Caco-2 (cell line): ENCODE measurements around the gene BRAF. TPM values are rescaled to one million over a fixed set of nuclear protein-coding genes. Genes with fewer than 3 reads are reported as not detected.
"Not testable (repeated sequence)": the region's sequence is repeated elsewhere in the genome, so short reads cannot be mapped to it uniquely, and the experiment has no call there.

Experiments used
- BruUV-seq: library from RNA; stranded (reverse); fragments of 400-500 nt; replicated peaks from 2 replicates; lab custom pipeline; 2021; lab: Mats Ljungman, UMichigan
- CTCF ChIA-PET: fragments of 300-600 bp; sonication (Branson Sonifier 250); formaldehyde crosslinking; loops from one replicate; lab custom pipeline; 2022; ENCODE audit warnings: antibody characterized with exemption; lab: Charles Lee
- POLR2A ChIA-PET: fragments of 300-600 bp; sonication (Branson Sonifier 250); formaldehyde crosslinking; loops from one replicate; lab custom pipeline; 2022; ENCODE audit warnings: antibody characterized with exemption; lab: Charles Lee
- DNase-seq, 2 experiments: peaks; one replicate each; pipeline versions ENCODE4 v3.0.0 to v3.0.0-alpha.2; 2020 to 2022
- H3K27me3 ChIP-seq: replicated peaks from 2 replicates; pipeline ENCODE4 v1.6.0; 2011; ENCODE audit warnings: low read length; ENCODE audit not compliant: control insufficient read depth, insufficient read depth
- H3K36me3 ChIP-seq: 2 replicates; pipeline ENCODE4 v1.5.1; 2011; ENCODE audit warnings: low read length; ENCODE audit not compliant: control insufficient read depth, insufficient read depth
- H3K4me1 ChIP-seq: fragments of 250-450 bp; sonication (Bioruptor Pico); 2 replicates; pipeline ENCODE4 v1.5.1; 2020; ENCODE audit warnings: mild to moderate bottlenecking
- H3K4me3 ChIP-seq: 2 replicates; pipeline ENCODE4 v1.5.1; 2011; ENCODE audit warnings: low read depth, mild to moderate bottlenecking, control low read depth, low read length
- H3K9me3 ChIP-seq: fragments of 250-450 bp; sonication (Bioruptor Pico); 2 replicates; pipeline ENCODE4 v1.5.1; 2020; ENCODE audit warnings: mild to moderate bottlenecking, moderate library complexity
- H3K27ac Mint-ChIP-seq: one replicate; pipeline ENCODE4 v1.8.0; 2022; ENCODE audit warnings: mixed read lengths; ENCODE audit not compliant: unreplicated experiment
- H3K27me3 Mint-ChIP-seq: one replicate; pipeline ENCODE4 v1.8.0; 2022; ENCODE audit warnings: mixed read lengths; ENCODE audit not compliant: insufficient read depth, unreplicated experiment
- H3K36me3 Mint-ChIP-seq: one replicate; pipeline ENCODE4 v1.8.0; 2022; ENCODE audit warnings: mild to moderate bottlenecking, mixed read lengths; ENCODE audit not compliant: insufficient read depth, unreplicated experiment
- H3K4me1 Mint-ChIP-seq: one replicate; pipeline ENCODE4 v1.8.0; 2022; ENCODE audit warnings: low read depth, mixed read lengths; ENCODE audit not compliant: unreplicated experiment
- H3K4me3 Mint-ChIP-seq: one replicate; pipeline ENCODE4 v1.8.0; 2022; ENCODE audit warnings: mild to moderate bottlenecking, moderate library complexity, mixed read lengths; ENCODE audit not compliant: unreplicated experiment
- H3K9me3 Mint-ChIP-seq: one replicate; pipeline ENCODE4 v1.8.0; 2022; ENCODE audit warnings: mixed read lengths; ENCODE audit not compliant: unreplicated experiment
- intact Hi-C: fragments of 100-400 bp; cut with micrococcal nuclease; formaldehyde crosslinking; loops from one replicate; pipeline ENCODE4 v1.10.0; 2022; ENCODE audit not compliant: unreplicated experiment
- total RNA-seq: library from RNA; stranded (reverse); gene quantifications from 2 replicates; pipeline ENCODE4 v1.2.3, GENCODE V29; 2022
- TF ChIP-seq, protein P1 (sequence below), 2 experiments: fragments of 200-600 bp in 1 of 2; IDR thresholded peaks; 1 replicate in 1 of 2; 2 replicates in 1 of 2; pipeline versions ENCODE4 v1.5.1 to v1.8.0; 2011 to 2022; ENCODE audit warnings: antibody characterized with exemption in 1 of 2, control low read depth in 1 of 2, inconsistent platforms in 1 of 2, low read depth in 1 of 2, low read length in 1 of 2, mild to moderate bottlenecking in 1 of 2, moderate library complexity in 1 of 2; ENCODE audit not compliant: insufficient read depth in 1 of 2, severe bottlenecking in 1 of 2, unreplicated experiment in 1 of 2

The BRAF gene
- total RNA-seq, 1 experiment from 2014 or later = 38.5 TPM

GRCh38 chr7:140967438-140967837 is 42.7 kb upstream of the BRAF start:
- Mint-ChIP-seq H3K4me3 (no peak overlapping the region), H3K27ac (peak overlapping the region; percentile 19), H3K27me3 (no peaks in the 10 kb centered on the region), H3K4me1 (peaks cover 26% of the 10 kb centered on the region), H3K9me3 (peaks cover 3% of the 10 kb centered on the region), H3K36me3 (no peaks in the 10 kb centered on the region)
- no peak for DNase-seq
- no peaks in the 10 kb centered on the region for H3K27me3 ChIP-seq
- POLR2A ChIA-PET = no interaction called here
- H3K9me3 ChIP-seq = no peaks in the 10 kb centered on the region
- H3K36me3 ChIP-seq = no peaks in the 10 kb centered on the region
- H3K4me1 ChIP-seq = peaks cover 27% of the 10 kb centered on the region
- CTCF ChIA-PET = no interaction called here
- no TSS peak for BruUV-seq
- no peak overlapping the region for H3K4me3 ChIP-seq
- TF ChIP-seq, protein P1, sequence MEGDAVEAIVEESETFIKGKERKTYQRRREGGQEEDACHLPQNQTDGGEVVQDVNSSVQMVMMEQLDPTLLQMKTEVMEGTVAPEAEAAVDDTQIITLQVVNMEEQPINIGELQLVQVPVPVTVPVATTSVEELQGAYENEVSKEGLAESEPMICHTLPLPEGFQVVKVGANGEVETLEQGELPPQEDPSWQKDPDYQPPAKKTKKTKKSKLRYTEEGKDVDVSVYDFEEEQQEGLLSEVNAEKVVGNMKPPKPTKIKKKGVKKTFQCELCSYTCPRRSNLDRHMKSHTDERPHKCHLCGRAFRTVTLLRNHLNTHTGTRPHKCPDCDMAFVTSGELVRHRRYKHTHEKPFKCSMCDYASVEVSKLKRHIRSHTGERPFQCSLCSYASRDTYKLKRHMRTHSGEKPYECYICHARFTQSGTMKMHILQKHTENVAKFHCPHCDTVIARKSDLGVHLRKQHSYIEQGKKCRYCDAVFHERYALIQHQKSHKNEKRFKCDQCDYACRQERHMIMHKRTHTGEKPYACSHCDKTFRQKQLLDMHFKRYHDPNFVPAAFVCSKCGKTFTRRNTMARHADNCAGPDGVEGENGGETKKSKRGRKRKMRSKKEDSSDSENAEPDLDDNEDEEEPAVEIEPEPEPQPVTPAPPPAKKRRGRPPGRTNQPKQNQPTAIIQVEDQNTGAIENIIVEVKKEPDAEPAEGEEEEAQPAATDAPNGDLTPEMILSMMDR (IDR thresholded peaks at IDR 0.05; ENCODE audit: insufficient read depth in 1 of 2, low read depth in 1 of 2, low read length in 1 of 2, severe bottlenecking in 1 of 2, unreplicated experiment in 1 of 2) = no peak
- intact Hi-C loops = no loop called here

- H3K4me1 Mint-ChIP-seq = peaks cover 19% of the 10 kb centered on the region
- no TSS peak for BruUV-seq
- Histone ChIP-seq H3K4me1 (peaks cover 24% of the 10 kb centered on the region), H3K36me3 (no peaks in the 10 kb centered on the region), H3K27me3 (no peaks in the 10 kb centered on the region), H3K9me3 (no peaks in the 10 kb centered on the region), H3K4me3 (no peak overlapping the region)
- H3K4me3 Mint-ChIP-seq = no peak overlapping the region
- POLR2A ChIA-PET = no interaction called here
- CTCF ChIA-PET = no interaction called here
- TF ChIP-seq, protein P1 (IDR thresholded peaks at IDR 0.05; ENCODE audit: insufficient read depth in 1 of 2, low read depth in 1 of 2, low read length in 1 of 2, severe bottlenecking in 1 of 2, unreplicated experiment in 1 of 2) = no peak
- no peak for DNase-seq
- intact Hi-C loops = no loop called here
- H3K36me3 Mint-ChIP-seq = no peaks in the 10 kb centered on the region
- H3K9me3 Mint-ChIP-seq = peaks cover 10% of the 10 kb centered on the region
- no peaks in the 10 kb centered on the region for H3K27me3 Mint-ChIP-seq
- no peak overlapping the region for H3K27ac Mint-ChIP-seq
These were observed 42.0 kb upstream of the BRAF start for GRCh38 chr7:140966561-140967233.

DNA sequence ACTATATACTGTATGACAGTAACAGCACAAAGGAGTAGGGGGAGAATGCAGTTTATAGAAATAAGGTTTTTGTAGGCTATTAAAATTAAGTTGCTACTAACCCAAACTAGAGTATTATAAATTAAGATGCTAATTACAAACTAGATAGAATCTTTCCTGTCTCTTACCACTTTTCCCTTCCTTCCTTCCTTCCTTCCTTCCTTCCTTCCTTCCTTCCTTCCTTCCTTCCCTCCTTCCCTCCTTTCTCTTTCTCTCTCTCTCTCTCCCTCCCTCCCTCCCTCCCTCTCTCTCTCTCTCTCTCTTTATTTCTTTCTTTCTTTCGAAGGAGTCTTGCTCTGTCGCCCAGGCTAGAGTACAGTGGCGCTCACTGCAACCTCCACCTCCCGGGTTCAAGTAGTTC is 36.4 kb upstream of the BRAF start:
- Mint-ChIP-seq H3K9me3 (peaks cover 18% of the 10 kb centered on the region), H3K36me3 (no peaks in the 10 kb centered on the region), H3K4me1 (peaks cover 1% of the 10 kb centered on the region), H3K27ac (no peak overlapping the region), H3K4me3 (no peak overlapping the region), H3K27me3 (no peaks in the 10 kb centered on the region)
- Histone ChIP-seq H3K36me3 (no peaks in the 10 kb centered on the region), H3K4me1 (no peaks in the 10 kb centered on the region), H3K4me3 (no peak overlapping the region), H3K27me3 (no peaks in the 10 kb centered on the region), H3K9me3 (peaks cover 11% of the 10 kb centered on the region; the same call in 1 of the 2 replicates)
- ChIA-PET CTCF (no interaction called here), POLR2A (no interaction called here)
- no TSS peak for BruUV-seq
- DNase-seq = no peak
- TF ChIP-seq, protein P1 (IDR thresholded peaks at IDR 0.05; ENCODE audit: insufficient read depth in 1 of 2, low read depth in 1 of 2, low read length in 1 of 2, severe bottlenecking in 1 of 2, unreplicated experiment in 1 of 2) = no peak
- intact Hi-C loops = no loop called here

DNA sequence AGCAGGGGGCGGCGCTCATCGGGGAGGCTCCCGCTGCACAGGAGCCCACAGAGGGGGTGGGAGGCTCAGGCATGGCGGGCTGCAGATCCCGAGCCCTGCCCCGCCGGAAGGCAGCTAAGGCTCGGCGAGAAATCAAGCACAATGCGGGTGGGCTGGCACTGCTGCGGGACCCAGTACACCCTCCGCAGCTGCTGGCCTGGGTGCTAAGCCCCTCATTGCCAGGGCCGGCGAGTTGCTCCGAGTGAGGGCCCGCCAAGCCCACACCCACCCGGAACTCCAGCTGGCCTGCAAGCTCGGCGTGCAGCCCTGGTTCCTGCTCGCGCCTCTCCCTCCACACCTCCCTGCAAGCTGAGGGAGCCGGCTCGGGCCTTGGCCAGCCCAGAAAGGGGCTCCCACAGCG is 32.3 kb upstream of the BRAF start:
- POLR2A ChIA-PET = interaction anchor here (0.6 kb wide), 1 partner anchor 44 kb away, joined by 6 read pairs; no protein-coding TSS in a partner anchor
- H3K27me3 ChIP-seq, H3K27ac Mint-ChIP-seq, H3K4me3 Mint-ChIP-seq, H3K27me3 Mint-ChIP-seq, H3K4me3 ChIP-seq, DNase-seq, BruUV-seq, H3K36me3 Mint-ChIP-seq, CTCF ChIA-PET, intact Hi-C loops, H3K4me1 ChIP-seq, H3K4me1 Mint-ChIP-seq, H3K36me3 ChIP-seq: not testable (repeated sequence)
- H3K9me3 Mint-ChIP-seq = peaks cover 11% of the 10 kb centered on the region
- peaks cover 11% of the 10 kb centered on the region; the same call in 1 of the 2 replicates for H3K9me3 ChIP-seq
